Mesendoderm (in vitro differentiated cells): Measurements from ENCODE around the gene PPARGC1A.

Source experiments
- DNase-seq: peaks from one replicate; pipeline ENCODE4 v3.0.0; 2013
- H2AK5ac ChIP-seq: 2 replicates; pipeline ENCODE4 v1.6.1; 2013; ENCODE audit warnings: low read length, inconsistent platforms
- H2BK120ac ChIP-seq: 2 replicates; pipeline ENCODE4 v1.6.1; 2013; ENCODE audit warnings: low read depth, mild to moderate bottlenecking, low read length, moderate library complexity, mixed read lengths
- H2BK15ac ChIP-seq: replicated peaks from 2 replicates; pipeline ENCODE4 v1.6.1; 2013; ENCODE audit warnings: low read depth, mild to moderate bottlenecking, moderate library complexity
- H2BK5ac ChIP-seq: 2 replicates; pipeline ENCODE4 v1.6.1; 2013; ENCODE audit warnings: low read length, inconsistent platforms
- H3K18ac ChIP-seq: 2 replicates; pipeline ENCODE4 v1.6.1; 2013; ENCODE audit warnings: mild to moderate bottlenecking, low read length, mixed read lengths
- H3K23ac ChIP-seq: one replicate; pipeline ENCODE4 v1.6.1; 2013; ENCODE audit warnings: low read length
- H3K27ac ChIP-seq: 2 replicates; pipeline ENCODE4 v1.5.1; 2013; ENCODE audit warnings: low read depth, mild to moderate bottlenecking, inconsistent platforms, low read length, moderate library complexity
- H3K27me3 ChIP-seq: 2 replicates; pipeline ENCODE4 v1.6.1; 2013; ENCODE audit warnings: low read length, control low read depth, mild to moderate bottlenecking, inconsistent platforms; ENCODE audit not compliant: insufficient read depth, poor library complexity
- H3K36me3 ChIP-seq: 2 replicates; pipeline ENCODE4 v1.6.1; 2013; ENCODE audit warnings: low read length, inconsistent platforms; ENCODE audit not compliant: control insufficient read depth, insufficient read depth
- H3K4ac ChIP-seq: one replicate; pipeline ENCODE4 v1.6.1; 2013; ENCODE audit warnings: low read depth, mild to moderate bottlenecking, low read length, moderate library complexity
- H3K4me1 ChIP-seq: 2 replicates; pipeline ENCODE4 v1.6.1; 2013; ENCODE audit warnings: low read depth, low read length, inconsistent platforms; ENCODE audit not compliant: control insufficient read depth
- H3K4me2 ChIP-seq: 2 replicates; pipeline ENCODE4 v1.6.1; 2013; ENCODE audit warnings: low read length
- H3K4me3 ChIP-seq: 2 replicates; pipeline ENCODE4 v1.5.1; 2013; ENCODE audit warnings: mild to moderate bottlenecking, low read length
- H3K56ac ChIP-seq: one replicate; pipeline ENCODE4 v1.6.1; 2013; ENCODE audit warnings: low read length
- H3K79me1 ChIP-seq: 2 replicates; pipeline ENCODE4 v1.6.1; 2013; ENCODE audit warnings: low read length, inconsistent platforms
- H3K79me2 ChIP-seq: 2 replicates; pipeline ENCODE4 v1.6.1; 2013; ENCODE audit warnings: mild to moderate bottlenecking, low read length; ENCODE audit not compliant: control insufficient read depth, insufficient read depth
- H3K9ac ChIP-seq: 2 replicates; pipeline ENCODE4 v1.6.1; 2013; ENCODE audit warnings: low read length, inconsistent platforms
- H4K5ac ChIP-seq: one replicate; pipeline ENCODE4 v1.6.1; 2013; ENCODE audit warnings: low read length
- H4K8ac ChIP-seq: one replicate; pipeline ENCODE4 v1.6.1; 2013; ENCODE audit warnings: low read depth, mild to moderate bottlenecking, control low read depth, low read length, moderate library complexity
- WGBS: extraction: QIAGEN DNeasy Blood & Tissue Kit; methylation state at CpG from one replicate; pipeline ENCODE4 v1.1.7; 2013; ENCODE audit warnings: low lambda C conversion rate, missing lambda C conversion rate; ENCODE audit not compliant: insufficient coverage; ENCODE audit errors: extremely low coverage; 5-methylcytosine and 5-hydroxymethylcytosine counted together

Gene PPARGC1A

GRCh38 chr4:23866450-23867075 is 23.3 kb downstream of the PPARGC1A start:
- Histone ChIP-seq H2BK15ac (no peak overlapping the region), H4K8ac (no peak overlapping the region), H3K4me2 (no peak overlapping the region), H3K36me3 (no peaks in the 10 kb centered on the region), H3K4ac (no peak overlapping the region), H2AK5ac (no peak overlapping the region), H3K79me1 (no peaks in the 10 kb centered on the region), H3K56ac (no peak overlapping the region), H3K27me3 (no peaks in the 10 kb centered on the region), H3K27ac (no peak overlapping the region), H3K4me1 (no peaks in the 10 kb centered on the region), H2BK5ac (no peak overlapping the region), H3K18ac (no peak overlapping the region), H3K4me3 (no peak overlapping the region), H4K5ac (no peak overlapping the region), H3K9ac (no peak overlapping the region), H2BK120ac (no peak overlapping the region), H3K79me2 (no peaks in the 10 kb centered on the region), H3K23ac (no peak overlapping the region)
- no peak for DNase-seq
- WGBS, result no CpG with 5 or more reads among the region's 11 CpGs

- Histone ChIP-seq H3K27me3 (no peaks in the 10 kb centered on the region), H2AK5ac (no peak overlapping the region), H2BK5ac (no peak overlapping the region), H3K4me1 (no peaks in the 10 kb centered on the region), H3K79me1 (no peaks in the 10 kb centered on the region), H3K23ac (no peak overlapping the region), H4K5ac (no peak overlapping the region), H3K4me2 (no peak overlapping the region), H3K27ac (no peak overlapping the region), H3K18ac (no peak overlapping the region), H3K36me3 (no peaks in the 10 kb centered on the region), H4K8ac (no peak overlapping the region), H2BK120ac (no peak overlapping the region), H3K56ac (no peak overlapping the region), H3K9ac (no peak overlapping the region), H3K79me2 (no peaks in the 10 kb centered on the region), H3K4ac (no peak overlapping the region), H2BK15ac (no peak overlapping the region), H3K4me3 (no peak overlapping the region)
- WGBS, result no CpG with 5 or more reads among the region's 1 CpG
- no peak for DNase-seq
Measured at GRCh38 chr4:23861897-23862296, 27.9 kb downstream of the PPARGC1A start.

- WGBS, result no CpG with 5 or more reads among the region's 3 CpGs
- no peaks in the 10 kb centered on the region for H3K36me3 ChIP-seq
- no peak overlapping the region for H3K9ac ChIP-seq
- no peak overlapping the region for H2BK120ac ChIP-seq
- H3K56ac ChIP-seq, result no peak overlapping the region
- H2BK15ac ChIP-seq, result no peak overlapping the region
- no peak overlapping the region for H2AK5ac ChIP-seq
- no peak overlapping the region for H2BK5ac ChIP-seq
- DNase-seq, result no peak
- no peak overlapping the region for H3K23ac ChIP-seq
- H3K4ac ChIP-seq, result no peak overlapping the region
- no peak overlapping the region for H3K4me2 ChIP-seq
- H3K27ac ChIP-seq, result no peak overlapping the region
- no peak overlapping the region for H4K5ac ChIP-seq
- H3K79me2 ChIP-seq, result no peaks in the 10 kb centered on the region
- H3K79me1 ChIP-seq, result no peaks in the 10 kb centered on the region
- no peak overlapping the region for H4K8ac ChIP-seq
- H3K27me3 ChIP-seq, result no peaks in the 10 kb centered on the region
- no peaks in the 10 kb centered on the region for H3K4me1 ChIP-seq
- no peak overlapping the region for H3K4me3 ChIP-seq
- no peak overlapping the region for H3K18ac ChIP-seq
Measured at GRCh38 chr4:23860919-23861318, 28.9 kb downstream of the PPARGC1A start.

GRCh38 chr4:23857367-23857959 is 32.4 kb downstream of the PPARGC1A start:
- no peak overlapping the region for H2AK5ac ChIP-seq
- no peak overlapping the region for H3K4ac ChIP-seq
- DNase-seq, result no peak
- H3K9ac ChIP-seq, result no peak overlapping the region
- H2BK5ac ChIP-seq, result no peak overlapping the region
- H2BK120ac ChIP-seq, result no peak overlapping the region
- H3K18ac ChIP-seq, result no peak overlapping the region
- no peaks in the 10 kb centered on the region for H3K36me3 ChIP-seq
- H3K4me1 ChIP-seq, result no peaks in the 10 kb centered on the region
- H3K4me3 ChIP-seq, result no peak overlapping the region
- no CpG with 5 or more reads among the region's 4 CpGs for WGBS
- H3K27me3 ChIP-seq, result no peaks in the 10 kb centered on the region
- no peaks in the 10 kb centered on the region for H3K79me2 ChIP-seq
- H4K8ac ChIP-seq, result no peak overlapping the region
- H4K5ac ChIP-seq, result no peak overlapping the region
- no peak overlapping the region for H3K27ac ChIP-seq
- no peak overlapping the region for H3K4me2 ChIP-seq
- no peak overlapping the region for H2BK15ac ChIP-seq
- H3K23ac ChIP-seq, result no peak overlapping the region
- no peaks in the 10 kb centered on the region for H3K79me1 ChIP-seq
- H3K56ac ChIP-seq, result no peak overlapping the region

GRCh38 chr4:23856630-23857029 is 33.2 kb downstream of the PPARGC1A start:
- Histone ChIP-seq H3K79me1 (no peaks in the 10 kb centered on the region), H3K4me1 (no peaks in the 10 kb centered on the region), H3K27me3 (no peaks in the 10 kb centered on the region), H2BK15ac (no peak overlapping the region), H3K36me3 (no peaks in the 10 kb centered on the region), H4K5ac (no peak overlapping the region), H3K27ac (no peak overlapping the region), H3K18ac (no peak overlapping the region), H3K79me2 (no peaks in the 10 kb centered on the region), H3K4me2 (no peak overlapping the region), H3K23ac (no peak overlapping the region), H3K4me3 (no peak overlapping the region), H3K56ac (no peak overlapping the region), H3K9ac (no peak overlapping the region), H2BK120ac (no peak overlapping the region), H2BK5ac (no peak overlapping the region), H4K8ac (no peak overlapping the region), H2AK5ac (no peak overlapping the region), H3K4ac (no peak overlapping the region)
- no CpG with 5 or more reads among the region's 3 CpGs for WGBS
- DNase-seq, result no peak
